NB4 (cell line): ENCODE data around the gene KYNU.

ENCODE experiments used
- CTCF ChIP-seq: IDR thresholded peaks from one replicate; pipeline ENCODE4 v1.5.1; 2012; ENCODE audit warnings: low read depth, low read length
- MYC ChIP-seq: IDR thresholded peaks from 2 replicates; pipeline ENCODE4 v1.6.1; 2011; ENCODE audit warnings: low read depth, low read length
- POLR2A ChIP-seq: IDR thresholded peaks from 2 replicates; pipeline ENCODE4 v1.6.1; 2011; ENCODE audit warnings: mild to moderate bottlenecking; ENCODE audit not compliant: insufficient read length; ENCODE audit errors: extremely low read depth
- TF ChIP-seq, protein P1 (sequence below): IDR thresholded peaks from 2 replicates; pipeline ENCODE4 v1.6.1; 2011; ENCODE audit warnings: low read depth, low read length

- no peak for TF ChIP-seq CTCF
- no peak for TF ChIP-seq POLR2A
- no peak for TF ChIP-seq MYC
- TF ChIP-seq, protein P1, sequence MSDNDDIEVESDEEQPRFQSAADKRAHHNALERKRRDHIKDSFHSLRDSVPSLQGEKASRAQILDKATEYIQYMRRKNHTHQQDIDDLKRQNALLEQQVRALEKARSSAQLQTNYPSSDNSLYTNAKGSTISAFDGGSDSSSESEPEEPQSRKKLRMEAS, result no peak
Measured at GRCh38 chr2:142842369-142842768, 35.1 kb upstream of the KYNU start.
